Lung (tissue), 12 donors: Measurements from ENCODE around the gene GSK3A. TPM values are rescaled to one million over a fixed set of nuclear protein-coding genes. Genes with fewer than 3 reads are reported as not detected.

Source experiments
- ATAC-seq: fragments of 200-7000 bp; cut with Tn5 transposase; one replicate; pipeline ENCODE4 v1.9.1; 2020; ENCODE audit warnings: moderate number of reproducible peaks; ENCODE audit not compliant: insufficient read depth, low FRiP score
- DNase-seq, 3 donors: peaks; one replicate each; pipeline ENCODE4 v3.0.0-alpha.2; 2013 to 2017
- H3K27ac ChIP-seq, 2 donors: one replicate each; pipeline ENCODE4 v1.5.1; 2013; ENCODE audit warnings: mild to moderate bottlenecking in 2 of 2, moderate library complexity in 2 of 2, control low read depth in 1 of 2, inconsistent platforms in 1 of 2, low read depth in 1 of 2, low read length in 1 of 2
- H3K27me3 ChIP-seq, 3 donors: one replicate each; pipeline ENCODE4 v1.5.1; 2013; ENCODE audit warnings: low read length in 2 of 3; ENCODE audit not compliant: control insufficient read depth in 3 of 3, insufficient read depth in 3 of 3
- H3K36me3 ChIP-seq, 4 donors: one replicate each; pipeline ENCODE4 v1.5.1; 2013; ENCODE audit warnings: low read length in 4 of 4, mild to moderate bottlenecking in 1 of 4, moderate library complexity in 1 of 4; ENCODE audit not compliant: control insufficient read depth in 4 of 4, insufficient read depth in 4 of 4
- H3K4me1 ChIP-seq, 5 donors: one replicate each; pipeline ENCODE4 v1.5.1; 2013; ENCODE audit warnings: low read length in 5 of 5, mild to moderate bottlenecking in 2 of 5, moderate library complexity in 1 of 5; ENCODE audit not compliant: control insufficient read depth in 5 of 5, insufficient read depth in 5 of 5
- H3K4me3 ChIP-seq: one replicate; pipeline ENCODE4 v1.5.1; 2013; ENCODE audit warnings: mild to moderate bottlenecking, control low read depth, moderate library complexity
- H3K9ac ChIP-seq, 2 donors: one replicate each; pipeline ENCODE4 v1.5.1; 2013; ENCODE audit warnings: low read length in 2 of 2, control low read depth in 1 of 2; ENCODE audit not compliant: insufficient read depth in 1 of 2
- H3K9me3 ChIP-seq, 4 donors: one replicate each; pipeline ENCODE4 v1.5.1; 2013; ENCODE audit warnings: low read length in 3 of 4, mild to moderate bottlenecking in 1 of 4, moderate library complexity in 1 of 4; ENCODE audit not compliant: control insufficient read depth in 4 of 4, insufficient read depth in 3 of 4
- CTCF ChIP-seq: IDR thresholded peaks from 2 replicates; pipeline ENCODE4 v1.5.1; 2012; ENCODE audit warnings: mild to moderate bottlenecking; ENCODE audit errors: control extremely low read depth, extremely low read depth
- WGBS, 2 donors: extraction: QIAGEN DNeasy Blood & Tissue Kit; methylation state at CpG; one replicate each; pipeline ENCODE4 v1.1.7; 2013; 5-methylcytosine and 5-hydroxymethylcytosine counted together
- polyA plus RNA-seq, 2 donors: library from polyadenylated mRNA; stranded (reverse); fragments of 200-250 nt; gene quantifications; one replicate each; pipeline ENCODE4 v1.2.1, GENCODE V29; 2013
- total RNA-seq, 2 donors: library from RNA; depleted of rRNA in 1 of 2; stranded (reverse); fragments of >200 nt in 1 of 2; gene quantifications; one replicate each; pipeline ENCODE4 v1.2.1, GENCODE V29; 2014 to 2021
- donor health status: control.
- donor health status: control.
- donor health status: Bipolar disorder and iron deficiency.
- donor health status: healthy.
- donor health status: DM: yes; HTN: yes; CAD: no.

The GSK3A gene
- total and polyA plus RNA-seq, 4 donors = 23.7 to 54.2 (median 46.2) TPM

- H3K9ac ChIP-seq = peak within 1 kb of the TSS; percentile 63 to 67
- peak; percentile 94 to 96 (median 96) for DNase-seq
- TF ChIP-seq CTCF = no peak
- H3K9me3 ChIP-seq = no peaks in the 10 kb centered on the region
- H3K27me3 ChIP-seq = no peaks in the 10 kb centered on the region
- ATAC-seq = peak; percentile 89
- H3K27ac ChIP-seq = peak within 1 kb of the TSS; percentile 98 to 99
- peaks cover 12 to 35% (median 15%) of the 10 kb centered on the region in 5 donors for H3K4me1 ChIP-seq
- H3K36me3 ChIP-seq = peaks cover 0 to under 1% (median under 1%) of the 10 kb centered on the region in 4 donors
- peak within 1 kb of the TSS; percentile 73 for H3K4me3 ChIP-seq
- 1% methylated on average over 65 to 75 of the region's 75 CpGs for WGBS, 2 donors
Measured at GRCh38 chr19:42254850-42255765, 12.7 kb upstream of the GSK3A start, which contains the start of gene ERF. ERF (minus strand) TSS chr19:42255128; CDS start chr19:42254999, 129 bp downstream.

- TF ChIP-seq CTCF = no peak
- Histone ChIP-seq H3K27ac (peak overlapping the region; percentile 98 to 99), H3K4me1 (peaks cover 12 to 38% (median 19%) of the 10 kb centered on the region in 5 donors), H3K9ac (peak overlapping the region; percentile 48 to 65), H3K4me3 (peak overlapping the region; percentile 73), H3K27me3 (no peaks in the 10 kb centered on the region), H3K36me3 (peaks cover 0 to 9% (median 7%) of the 10 kb centered on the region in 4 donors), H3K9me3 (no peaks in the 10 kb centered on the region)
- 0 to 1% methylated on average over 45 to 69 of the region's 70 CpGs for WGBS, 2 donors
- DNase-seq (peak; percentile 86 to 91 (median 90)), ATAC-seq (peak; percentile 24)
Measured at GRCh38 chr19:42254089-42254849, 11.9 kb upstream of the GSK3A start.

GRCh38 chr19:42253245-42254088 lies 11.1 kb upstream of the GSK3A start:
- Histone ChIP-seq H3K27ac (peak overlapping the region; percentile 98 to 99), H3K27me3 (no peaks in the 10 kb centered on the region), H3K9ac (peak overlapping the region; percentile 67 to 82), H3K36me3 (peaks cover 5 to 17% (median 11%) of the 10 kb centered on the region in 4 donors), H3K4me3 (peak overlapping the region; percentile 73), H3K4me1 (peaks cover 12 to 38% (median 19%) of the 10 kb centered on the region in 5 donors), H3K9me3 (no peaks in the 10 kb centered on the region)
- DNase-seq = peak; percentile 79 to 87 (median 80)
- no peak for TF ChIP-seq CTCF
- WGBS, 2 donors = 1% methylated on average over 42 to 69 of the region's 71 CpGs
- ATAC-seq = peak; percentile 10
